ENCODE data around the gene PSMC1. TPM values are rescaled to one million over a fixed set of nuclear protein-coding genes. Genes with fewer than 3 reads are reported as not detected.
"Not testable (repeated sequence)": the region's sequence is repeated elsewhere in the genome, so short reads cannot be mapped to it uniquely, and the experiment has no call there.

The PSMC1 gene
- total RNA-seq: 100 to 1,000 TPM in 3 of 4 donors, 10 to 100 TPM in 1; 96.8 to 139 (median 117) TPM

DNA sequence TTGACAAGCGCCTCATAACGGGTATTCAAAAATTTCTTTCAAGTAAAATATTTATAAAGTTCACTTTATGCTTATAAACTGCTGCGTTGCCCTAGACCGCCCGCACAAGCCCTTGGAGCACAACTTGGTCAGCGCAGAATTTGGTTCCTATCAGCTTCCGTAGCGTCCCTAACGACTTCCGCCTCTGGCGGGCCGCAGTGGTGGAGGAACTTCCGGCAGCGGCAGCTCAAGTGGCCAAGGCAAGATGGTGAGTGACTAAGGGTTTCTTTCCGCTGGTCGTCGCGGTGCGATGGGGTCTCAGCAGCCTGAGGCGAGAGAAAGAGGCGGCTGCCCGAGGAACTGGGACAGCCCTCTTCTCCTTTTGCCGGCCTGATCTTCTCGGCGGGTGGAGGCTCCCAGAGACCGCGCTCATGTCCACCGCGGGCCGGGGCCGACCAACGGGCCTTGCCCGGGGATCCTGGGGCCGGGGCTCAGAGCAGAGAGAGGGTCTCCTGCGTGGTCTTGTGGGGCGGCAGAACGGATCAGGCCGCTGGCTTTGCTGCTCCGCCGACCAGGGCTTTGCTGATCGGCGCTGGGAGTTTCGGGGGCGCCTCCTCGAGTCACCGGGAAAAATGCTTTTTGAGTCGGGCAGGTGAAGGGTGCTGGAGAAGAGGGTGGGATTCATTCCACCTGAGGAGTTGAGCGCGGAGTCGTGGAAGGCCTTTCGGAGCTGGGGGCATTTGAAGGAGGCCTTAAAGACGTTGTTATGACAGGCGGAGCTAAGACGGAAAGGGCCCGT is at the start of gene PSMC1:
PSMC1 (plus strand) TSS at position 200 of the 778 bp plus-strand sequence; CDS start at position 245, 45 bp downstream.
- Histone ChIP-seq H3K4me3 (peak within 1 kb of the TSS; percentile 74 to 93 (median 82)), H3K36me3 (peaks cover 20 to 29% (median 22%) of the 10 kb centered on the region in 4 donors), H3K9me3 (no peaks in the 10 kb centered on the region), H3K27me3 (peaks cover 0 to 15% (median 0%) of the 10 kb centered on the region in 4 donors), H3K27ac (replicated peaks in 1 of 4) (peak within 1 kb of the TSS; percentile 76 to 84 (median 78)), H3K4me1 (peaks cover 18 to 28% (median 21%) of the 10 kb centered on the region in 4 donors)
- DNase-seq (ENCODE audit: extremely low spot score): peak; percentile 96
- under 1% methylated on average over 33 of the region's 55 CpGs for WGBS
- intact Hi-C loops (cut with DNase I): loop anchor here (10.0 kb wide), 1 partner anchor 302 kb away; the partner anchor contains the start of genes EFCAB11 and TDP1
- TF ChIP-seq POLR2A (IDR thresholded peaks at IDR 0.05; ENCODE audit: low read depth) (no peak), EP300 (IDR thresholded peaks at IDR 0.05) (no peak), POLR2AphosphoS5 (IDR thresholded peaks at IDR 0.05) (peak; percentile 90 to 95)
- TF ChIP-seq, protein P1, sequence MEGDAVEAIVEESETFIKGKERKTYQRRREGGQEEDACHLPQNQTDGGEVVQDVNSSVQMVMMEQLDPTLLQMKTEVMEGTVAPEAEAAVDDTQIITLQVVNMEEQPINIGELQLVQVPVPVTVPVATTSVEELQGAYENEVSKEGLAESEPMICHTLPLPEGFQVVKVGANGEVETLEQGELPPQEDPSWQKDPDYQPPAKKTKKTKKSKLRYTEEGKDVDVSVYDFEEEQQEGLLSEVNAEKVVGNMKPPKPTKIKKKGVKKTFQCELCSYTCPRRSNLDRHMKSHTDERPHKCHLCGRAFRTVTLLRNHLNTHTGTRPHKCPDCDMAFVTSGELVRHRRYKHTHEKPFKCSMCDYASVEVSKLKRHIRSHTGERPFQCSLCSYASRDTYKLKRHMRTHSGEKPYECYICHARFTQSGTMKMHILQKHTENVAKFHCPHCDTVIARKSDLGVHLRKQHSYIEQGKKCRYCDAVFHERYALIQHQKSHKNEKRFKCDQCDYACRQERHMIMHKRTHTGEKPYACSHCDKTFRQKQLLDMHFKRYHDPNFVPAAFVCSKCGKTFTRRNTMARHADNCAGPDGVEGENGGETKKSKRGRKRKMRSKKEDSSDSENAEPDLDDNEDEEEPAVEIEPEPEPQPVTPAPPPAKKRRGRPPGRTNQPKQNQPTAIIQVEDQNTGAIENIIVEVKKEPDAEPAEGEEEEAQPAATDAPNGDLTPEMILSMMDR (IDR thresholded peaks at IDR 0.05): peak in 1 of 3 experiments; percentile 20

DNA sequence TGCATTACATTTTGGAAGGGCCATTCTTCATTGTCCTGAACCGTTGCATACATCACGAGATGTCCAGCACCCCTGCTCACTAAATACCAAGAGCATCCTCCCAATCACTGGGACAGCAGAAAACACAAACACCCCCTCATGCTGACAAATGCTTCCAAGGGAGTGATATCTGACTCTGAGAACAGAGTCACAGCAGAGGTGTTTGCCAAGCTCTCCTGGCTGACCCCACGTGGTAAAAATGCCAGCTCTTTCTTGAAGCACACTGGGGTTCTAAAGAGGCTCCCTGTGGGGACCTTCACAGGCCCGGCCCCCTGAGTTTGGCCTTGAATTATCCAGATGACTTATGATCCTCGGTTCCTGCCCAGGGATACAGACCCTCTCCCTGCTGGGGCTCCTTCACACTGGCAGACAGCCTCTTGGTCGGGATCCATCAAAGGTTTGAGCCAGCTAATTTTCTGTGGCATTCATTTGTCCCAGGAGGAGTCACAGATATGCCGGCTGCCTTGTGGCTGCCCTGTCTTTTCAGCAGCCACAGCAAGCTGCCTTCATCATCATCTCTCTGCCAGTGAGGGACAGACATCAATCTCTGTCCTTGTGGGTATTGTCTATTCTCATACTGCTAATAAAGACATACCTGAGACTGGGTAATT is 43.1 kb upstream of the PSMC1 start:
- H3K27me3 ChIP-seq: peaks cover 0 to 11% (median 0%) of the 10 kb centered on the region in 4 donors
- H3K4me3 ChIP-seq: no peak overlapping the region
- DNase-seq (ENCODE audit: extremely low spot score): no peak
- WGBS: 70% methylated on average over 6 of the region's 7 CpGs
- H3K36me3 ChIP-seq: no peaks in the 10 kb centered on the region
- H3K9me3 ChIP-seq: peaks cover 0 to 4% (median 2%) of the 10 kb centered on the region in 4 donors
- no peaks in the 10 kb centered on the region for H3K4me1 ChIP-seq
- H3K27ac ChIP-seq (replicated peaks in 1 of 4): no peak overlapping the region
- intact Hi-C loops (cut with DNase I): no loop called here
- TF ChIP-seq, protein P1 (IDR thresholded peaks at IDR 0.05): no peak
- no peak for TF ChIP-seq POLR2A (IDR thresholded peaks at IDR 0.05; ENCODE audit: low read depth)
- TF ChIP-seq POLR2AphosphoS5 (IDR thresholded peaks at IDR 0.05): no peak
- no peak for TF ChIP-seq EP300 (IDR thresholded peaks at IDR 0.05)

DNA sequence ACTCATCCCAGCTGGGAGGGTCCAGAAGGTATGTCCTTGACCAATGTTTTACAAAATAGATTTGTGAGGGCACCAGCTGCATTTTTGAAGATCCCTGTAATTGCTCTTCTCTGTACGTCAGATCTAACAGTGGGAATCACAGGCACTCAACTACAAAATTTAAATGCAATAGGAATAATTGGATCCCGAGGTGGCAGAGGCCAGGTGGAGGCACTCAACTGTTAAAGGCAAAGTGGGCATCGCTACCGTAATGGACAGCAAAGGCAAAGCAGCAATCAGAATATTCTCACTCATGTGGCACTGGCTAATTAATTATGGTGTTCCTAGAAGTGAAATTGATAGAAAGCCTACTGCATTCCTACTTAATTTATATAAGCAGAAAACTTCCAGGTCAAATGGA is 27.9 kb upstream of the PSMC1 start:
- 83% methylated on average over 4 of the region's 4 CpGs for WGBS
- DNase-seq (ENCODE audit: extremely low spot score): peak; percentile 60
- Histone ChIP-seq H3K4me3 (no peak overlapping the region), H3K9me3 (peaks cover 0 to 7% (median 3%) of the 10 kb centered on the region in 4 donors), H3K4me1 (no peaks in the 10 kb centered on the region), H3K36me3 (no peaks in the 10 kb centered on the region), H3K27ac (replicated peaks in 1 of 4) (no peak overlapping the region), H3K27me3 (no peaks in the 10 kb centered on the region)
- TF ChIP-seq EP300 (IDR thresholded peaks at IDR 0.05) (no peak), POLR2A (IDR thresholded peaks at IDR 0.05; ENCODE audit: low read depth) (no peak)
- intact Hi-C loops (cut with DNase I): no loop called here

DNA sequence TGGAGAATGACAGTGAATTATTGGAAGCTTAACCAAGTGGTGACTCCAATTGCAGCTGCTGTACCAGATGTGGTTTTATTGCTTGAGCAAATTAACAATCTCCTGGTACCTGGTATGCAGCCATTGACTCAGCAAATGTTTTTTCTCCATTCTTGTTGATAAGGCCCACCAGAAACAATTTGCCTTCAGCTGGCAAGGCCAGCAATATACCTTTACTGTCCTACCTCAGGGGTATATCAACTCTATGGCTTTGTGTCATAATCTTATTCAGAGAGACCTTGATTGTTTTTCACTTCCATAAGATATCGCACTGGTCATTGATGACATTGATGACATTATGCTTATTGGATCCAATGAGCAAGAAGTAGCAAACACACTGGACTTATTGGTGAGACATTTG is 26.4 kb upstream of the PSMC1 start:
- DNase-seq (ENCODE audit: extremely low spot score): not testable (repeated sequence)

DNA sequence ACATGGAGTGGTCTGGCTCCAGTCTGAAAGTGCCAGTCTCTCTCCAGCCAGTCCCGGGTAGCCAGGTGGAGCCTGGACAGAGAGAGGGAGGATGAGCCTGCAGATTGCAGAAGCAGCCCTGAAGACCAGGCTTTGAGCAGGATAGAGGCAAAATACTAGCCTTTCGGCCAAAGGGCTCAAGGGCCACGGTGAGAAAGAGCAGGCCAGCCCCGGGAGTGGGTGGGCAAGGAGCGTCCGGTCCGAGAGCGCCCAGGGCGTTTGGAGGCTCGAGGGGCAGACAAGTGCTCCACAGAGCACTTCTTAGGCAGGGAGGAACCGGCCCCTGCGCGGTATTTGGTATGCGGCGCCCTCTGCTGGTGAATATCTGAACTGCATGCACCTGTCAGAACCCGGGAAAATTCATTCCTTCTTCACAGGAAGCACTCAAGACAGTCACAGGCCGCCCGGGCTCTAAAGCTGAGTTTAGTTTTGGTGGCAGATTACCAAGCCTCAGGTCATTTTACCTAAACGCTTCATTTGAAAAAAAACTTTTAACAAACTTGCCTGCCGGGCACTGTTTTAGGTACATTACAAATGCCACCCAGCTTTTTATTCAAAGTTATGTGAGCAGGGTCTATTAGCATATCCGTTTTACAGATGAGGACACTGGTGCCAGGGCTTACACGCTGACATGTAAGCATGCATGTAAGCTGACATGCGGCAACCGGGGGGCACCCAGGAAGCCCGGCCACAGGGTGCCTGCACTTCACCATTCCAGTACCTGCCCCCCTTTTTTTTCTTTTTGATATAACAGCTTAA is 21.0 kb upstream of the PSMC1 start:
- no peak for DNase-seq (ENCODE audit: extremely low spot score)
- H3K27ac ChIP-seq (replicated peaks in 1 of 4): no peak overlapping the region
- WGBS: 30% methylated on average over 12 of the region's 25 CpGs
- no peak overlapping the region for H3K4me3 ChIP-seq
- TF ChIP-seq, protein P1 (IDR thresholded peaks at IDR 0.05): peak; percentile 78 to 87 (median 79)
- no peak for TF ChIP-seq POLR2A (IDR thresholded peaks at IDR 0.05; ENCODE audit: low read depth)
- peaks cover 0 to 42% (median 38%) of the 10 kb centered on the region in 4 donors for H3K9me3 ChIP-seq
- H3K27me3 ChIP-seq: peaks cover 0 to 19% (median 0%) of the 10 kb centered on the region in 4 donors
- intact Hi-C loops (cut with DNase I): loop anchor here (10.0 kb wide), 1 partner anchor 261 kb away; no protein-coding TSS in a partner anchor
- H3K36me3 ChIP-seq: no peaks in the 10 kb centered on the region
- H3K4me1 ChIP-seq: peaks cover 0 to 5% (median 2%) of the 10 kb centered on the region in 4 donors

More for the DNA sequence above, 26.4 kb upstream of the PSMC1 start:
- WGBS: 100% methylated on average over 1 of the region's 1 CpG
- intact Hi-C loops (cut with DNase I): loop anchor here (10.0 kb wide), 1 partner anchor 255 kb away; no protein-coding TSS in a partner anchor
- not testable (repeated sequence) for H3K36me3 ChIP-seq; H3K4me3 ChIP-seq; H3K27ac ChIP-seq (replicated peaks in 1 of 4); H3K9me3 ChIP-seq; H3K4me1 ChIP-seq; H3K27me3 ChIP-seq

Data from esophagus muscularis mucosa (tissue), 4 donors.